T-cell (primary cell): ENCODE data around the gene GADL1. TPM values are rescaled to one million over a fixed set of nuclear protein-coding genes. Genes with fewer than 3 reads are reported as not detected.

Experiments
- ATAC-seq, 4 experiments: fragments of 200-7000 bp in 3 of 4; fragments of 150-1000 bp in 1 of 4; cut with Tn5 transposase; replicated peaks in 1 of 4; 1 replicate in 3 of 4; 2 replicates in 1 of 4; pipeline ENCODE4 v1.10.0; 2021; ENCODE audit warnings: moderate library complexity in 3 of 4, mild to moderate bottlenecking in 2 of 4, moderate number of reproducible peaks in 1 of 4
- CTCF ChIA-PET, 2 donors: fragments of 300-600 bp; sonication (Branson Sonifier 250); formaldehyde crosslinking; loops; one replicate each; lab custom pipeline; 2022; ENCODE audit warnings: antibody characterized with exemption in 2 of 2; lab: Charles Lee
- POLR2A ChIA-PET, 2 donors: fragments of 300-600 bp; sonication (Branson Sonifier 250); formaldehyde crosslinking; loops; one replicate each; lab custom pipeline; 2022; ENCODE audit warnings: antibody characterized with exemption in 2 of 2; lab: Charles Lee
- DNase-seq, 35 experiments: peaks; one replicate each; pipeline versions ENCODE4 v3.0.0 to v3.0.0-alpha.2; 2013 to 2023
- H3K27ac ChIP-seq: one replicate; pipeline ENCODE4 v1.5.1; 2013; ENCODE audit warnings: low read length
- H3K27me3 ChIP-seq, 2 experiments: replicated peaks in 1 of 2; 1 replicate in 1 of 2; 2 replicates in 1 of 2; pipeline versions ENCODE4 v1.6.1 to v1.7.0; 2013; ENCODE audit warnings: low read length in 1 of 2, mixed read lengths in 1 of 2; ENCODE audit not compliant: control insufficient read depth in 2 of 2, insufficient read depth in 2 of 2; ENCODE audit errors: extremely low read depth in 1 of 2
- H3K36me3 ChIP-seq, 2 donors: 1 replicate in 1 of 2; 2 replicates in 1 of 2; pipeline versions ENCODE4 v1.6.1 to v1.7.0; 2013; ENCODE audit warnings: low read length in 1 of 2; ENCODE audit not compliant: control insufficient read depth in 2 of 2, insufficient read depth in 1 of 2; ENCODE audit errors: extremely low read depth in 1 of 2
- H3K4me1 ChIP-seq, 2 experiments: 1 replicate in 1 of 2; 2 replicates in 1 of 2; pipeline versions ENCODE4 v1.6.1 to v1.7.0; 2013; ENCODE audit warnings: low read length in 2 of 2, mixed read lengths in 1 of 2; ENCODE audit not compliant: insufficient read depth in 2 of 2, control insufficient read depth in 1 of 2; ENCODE audit errors: extremely low read depth in 1 of 2
- H3K4me3 ChIP-seq, 2 donors: 1 replicate in 1 of 2; 2 replicates in 1 of 2; pipeline versions ENCODE4 v1.5.1 to v1.7.0; 2013; ENCODE audit warnings: mild to moderate bottlenecking in 2 of 2, low read length in 1 of 2, moderate library complexity in 1 of 2; ENCODE audit not compliant: control insufficient read depth in 1 of 2; ENCODE audit errors: extremely low read depth in 1 of 2
- H3K9me3 ChIP-seq: 2 replicates; pipeline ENCODE4 v1.7.0; 2013
- H3K27ac Mint-ChIP-seq, 2 donors: one replicate each; pipeline ENCODE4 v1.8.0; 2020 to 2021; ENCODE audit warnings: mild to moderate bottlenecking in 2 of 2, mixed read lengths in 2 of 2
- H3K27me3 Mint-ChIP-seq, 2 donors: one replicate each; pipeline ENCODE4 v1.8.0; 2021 to 2022; ENCODE audit warnings: mixed read lengths in 2 of 2
- H3K36me3 Mint-ChIP-seq: one replicate; pipeline ENCODE4 v1.8.0; 2021; ENCODE audit warnings: mixed read lengths
- H3K4me1 Mint-ChIP-seq, 3 donors: one replicate each; pipeline ENCODE4 v1.8.0; 2020 to 2022; ENCODE audit warnings: mixed read lengths in 3 of 3, mild to moderate bottlenecking in 1 of 3
- H3K4me3 Mint-ChIP-seq, 3 donors: one replicate each; pipeline ENCODE4 v1.8.0; 2020 to 2022; ENCODE audit warnings: mild to moderate bottlenecking in 3 of 3, mixed read lengths in 3 of 3, moderate library complexity in 3 of 3
- H3K9me3 Mint-ChIP-seq, 3 donors: one replicate each; pipeline ENCODE4 v1.8.0; 2020 to 2022; ENCODE audit warnings: mixed read lengths in 3 of 3
- WGBS: methylation state at CpG from one replicate; pipeline ENCODE4 v1.1.5; 2013; ENCODE audit warnings: missing lambda C conversion rate; ENCODE audit not compliant: insufficient coverage; 5-methylcytosine and 5-hydroxymethylcytosine counted together
- total RNA-seq, 35 experiments: library from RNA in 6 of 35; stranded (reverse) in 6 of 35; fragments of 120-200 nt in 1 of 35; gene quantifications; one replicate each; pipeline versions ENCODE4 v1.2.1 to v1.2.4 and lab custom pipeline; 2013 to 2026

GADL1 gene
- total RNA-seq, 5 donors from 2014 or later (not counting 1 experiment from before 2014, with no cell fraction given): not detected

DNA sequence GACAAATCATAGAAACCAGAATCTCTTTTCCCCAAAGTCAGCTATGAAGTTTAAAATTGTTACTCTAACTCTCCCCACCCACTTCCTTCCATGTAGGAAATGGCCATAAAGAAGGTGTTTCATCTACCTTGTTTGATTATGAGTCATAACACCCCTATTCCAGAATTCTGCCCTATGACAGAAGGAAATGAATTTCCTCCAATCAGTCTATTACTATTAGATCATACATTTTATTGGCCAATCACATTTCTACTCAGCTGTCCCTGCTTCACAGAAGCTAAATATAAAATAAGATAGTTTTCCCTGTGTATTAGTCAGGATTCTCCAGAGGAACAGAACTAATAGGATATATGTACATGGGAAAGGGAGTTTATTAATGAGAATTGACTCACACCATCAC is 186.0 kb downstream of the GADL1 start:
- peaks cover 19 to 29% (median 26%) of the 10 kb centered on the region in 3 donors for H3K4me1 Mint-ChIP-seq
- no peak overlapping the region for H3K27ac ChIP-seq
- peaks cover 9% of the 10 kb centered on the region for H3K36me3 Mint-ChIP-seq
- H3K27ac Mint-ChIP-seq: no peak overlapping the region
- H3K4me1 ChIP-seq: peaks cover 4 to 5% of the 10 kb centered on the region in 2 experiments
- POLR2A ChIA-PET: interaction anchor here in 1 of 2 donors (0.6 kb wide), 1 partner anchor 499 kb away, joined by 3 read pairs; no protein-coding TSS in a partner anchor
- peaks cover 0 to 4% (median 2%) of the 10 kb centered on the region in 3 donors for H3K9me3 Mint-ChIP-seq
- no peaks in the 10 kb centered on the region for H3K36me3 ChIP-seq
- DNase-seq (no peak), ATAC-seq (peak in 1 of 4 experiments; percentile 35)
- H3K27me3 ChIP-seq: no peaks in the 10 kb centered on the region
- CTCF ChIA-PET: no interaction called here
- H3K4me3 Mint-ChIP-seq: no peak overlapping the region
- no peaks in the 10 kb centered on the region for H3K9me3 ChIP-seq
- H3K27me3 Mint-ChIP-seq: no peaks in the 10 kb centered on the region
- no peak overlapping the region for H3K4me3 ChIP-seq

DNA sequence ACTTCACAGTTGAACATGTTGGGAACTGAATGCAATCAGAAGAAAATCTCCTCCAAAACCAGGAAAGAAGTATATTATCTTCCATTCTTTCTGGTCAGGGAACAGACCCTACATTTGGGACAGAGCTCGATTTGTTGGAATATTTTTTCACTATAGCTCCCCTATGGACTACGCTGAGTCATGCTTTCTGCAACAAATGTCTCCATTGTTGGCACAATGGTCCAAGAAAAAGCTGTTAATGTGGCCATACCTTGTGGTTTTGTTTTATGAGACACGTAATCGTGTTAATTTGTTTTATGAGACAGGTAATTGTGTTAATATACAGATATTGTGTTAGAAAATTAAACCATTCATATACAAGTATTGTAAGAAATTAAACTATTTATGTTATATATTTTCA is 186.6 kb downstream of the GADL1 start:
- peaks cover 4% of the 10 kb centered on the region in 2 experiments for H3K4me1 ChIP-seq
- H3K27ac Mint-ChIP-seq: no peak overlapping the region
- peaks cover 16% of the 10 kb centered on the region for H3K36me3 Mint-ChIP-seq
- ChIA-PET CTCF (no interaction called here), POLR2A (interaction anchor here in 1 of 2 donors (0.6 kb wide), 1 partner anchor 454 kb away, joined by 3 read pairs; no protein-coding TSS in a partner anchor)
- DNase-seq (no peak), ATAC-seq (no peak)
- H3K4me1 Mint-ChIP-seq: peaks cover 19 to 29% (median 28%) of the 10 kb centered on the region in 3 donors
- H3K27me3 Mint-ChIP-seq: no peaks in the 10 kb centered on the region
- no peak overlapping the region for H3K27ac ChIP-seq
- 100% methylated on average over 1 of the region's 4 CpGs for WGBS
- H3K27me3 ChIP-seq: no peaks in the 10 kb centered on the region
- H3K4me3 ChIP-seq: no peak overlapping the region
- H3K4me3 Mint-ChIP-seq: no peak overlapping the region
- H3K9me3 ChIP-seq: no peaks in the 10 kb centered on the region
- H3K9me3 Mint-ChIP-seq: peaks cover 0 to 11% (median 2%) of the 10 kb centered on the region in 3 donors
- H3K36me3 ChIP-seq: no peaks in the 10 kb centered on the region

DNA sequence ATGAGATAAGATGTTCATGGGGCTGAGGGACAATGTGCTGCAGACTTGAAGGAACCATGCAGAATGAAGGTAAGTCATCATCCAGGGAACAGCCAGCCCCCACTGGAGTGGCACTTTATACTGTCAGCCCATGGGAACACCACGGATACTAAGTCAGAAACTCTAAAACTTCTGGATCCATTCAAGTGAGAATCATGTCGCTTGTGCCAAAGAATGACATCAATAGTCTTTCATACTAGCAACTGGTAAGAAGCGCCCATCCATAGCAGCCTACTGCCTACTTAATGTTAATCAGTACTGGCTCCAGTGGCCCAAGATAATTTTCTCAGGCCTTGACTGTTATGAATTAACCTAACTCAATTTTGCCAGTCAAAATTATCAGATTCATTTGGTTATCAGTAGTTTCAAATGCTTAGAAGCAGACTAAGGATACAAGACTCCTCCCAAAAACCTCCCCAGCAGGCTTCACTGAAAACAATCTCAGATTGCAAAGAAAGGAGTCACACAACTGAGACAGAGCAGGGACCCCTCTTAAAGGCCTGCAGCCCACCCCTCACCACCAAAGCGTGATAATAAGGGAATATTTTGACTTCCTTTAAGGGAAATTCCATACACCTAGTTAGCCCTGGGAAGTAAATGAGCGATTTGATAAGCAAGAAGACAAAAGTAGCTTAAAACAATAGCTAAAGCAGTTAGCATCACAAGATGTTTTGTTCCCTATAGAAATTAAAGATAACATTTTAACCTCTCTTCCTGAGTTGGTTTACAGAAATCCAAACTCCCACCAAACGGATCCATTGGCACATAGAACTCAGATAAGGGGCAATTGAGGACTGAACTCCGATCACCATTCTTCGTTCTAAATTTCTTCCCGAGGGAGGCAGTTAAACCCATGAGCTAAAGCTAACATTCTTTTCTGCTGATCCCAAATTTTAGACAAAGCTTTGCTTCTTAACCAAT is 189.2 kb downstream of the GADL1 start:
- Histone ChIP-seq H3K27ac (no peak overlapping the region), H3K36me3 (no peaks in the 10 kb centered on the region), H3K4me1 (peaks cover 3 to 4% of the 10 kb centered on the region in 2 experiments), H3K9me3 (no peaks in the 10 kb centered on the region), H3K27me3 (no peaks in the 10 kb centered on the region), H3K4me3 (no peak overlapping the region)
- no peaks in the 10 kb centered on the region for H3K27me3 Mint-ChIP-seq
- ChIA-PET POLR2A (interaction anchor here in 1 of 2 donors (0.6 kb wide), 1 partner anchor 1725 kb away, joined by 5 read pairs; no protein-coding TSS in a partner anchor), CTCF (interaction anchor here (0.6 to 0.8 kb wide), 3 partner anchors 220 to 1033 kb away, joined by 3 read pairs; no protein-coding TSS in a partner anchor)
- H3K27ac Mint-ChIP-seq: peak overlapping the region; percentile 3 to 73
- no peak overlapping the region for H3K4me3 Mint-ChIP-seq
- H3K4me1 Mint-ChIP-seq: peaks cover 21 to 40% (median 33%) of the 10 kb centered on the region in 3 donors
- ATAC-seq: no peak
- peaks cover 22% of the 10 kb centered on the region for H3K36me3 Mint-ChIP-seq
- DNase-seq: no peak
- 96% methylated on average over 6 of the region's 9 CpGs for WGBS
- peaks cover 0 to 15% (median 2%) of the 10 kb centered on the region in 3 donors for H3K9me3 Mint-ChIP-seq

DNA sequence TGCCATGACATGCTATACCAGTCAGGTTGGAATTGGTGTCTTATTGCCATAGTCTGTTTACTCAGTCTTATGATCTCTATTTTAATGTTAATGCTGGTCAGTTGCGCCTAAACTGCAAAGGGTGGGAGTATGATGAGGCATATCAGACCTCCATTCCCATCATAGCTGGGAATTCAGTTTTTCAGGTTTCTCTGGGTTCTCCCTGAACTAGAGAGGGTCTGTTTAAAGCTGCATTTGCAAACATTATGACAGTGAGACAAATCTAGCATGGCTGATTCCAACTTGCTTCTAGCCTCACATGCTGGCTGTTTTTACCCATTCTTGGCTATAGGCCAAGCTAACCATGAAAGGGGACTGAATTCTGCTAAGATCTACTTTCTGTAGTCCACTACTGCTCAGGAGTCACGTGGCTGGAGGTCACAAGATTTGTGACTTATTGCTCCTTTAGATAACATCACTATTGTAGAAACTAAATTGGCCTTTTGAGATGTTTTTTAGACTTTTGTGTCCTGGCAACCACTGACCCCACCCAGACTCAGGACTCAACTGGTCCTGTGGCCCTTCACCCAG is 191.5 kb downstream of the GADL1 start:
- POLR2A ChIA-PET: no interaction called here
- DNase-seq (no peak), ATAC-seq (no peak)
- no peaks in the 10 kb centered on the region for H3K9me3 ChIP-seq
- Mint-ChIP-seq H3K27me3 (no peaks in the 10 kb centered on the region), H3K9me3 (peaks cover 0 to 15% (median 2%) of the 10 kb centered on the region in 3 donors), H3K27ac (peak overlapping the region; percentile 45 to 74), H3K4me3 (no peak overlapping the region), H3K36me3 (peaks cover 33% of the 10 kb centered on the region), H3K4me1 (peaks cover 11 to 26% (median 22%) of the 10 kb centered on the region in 3 donors)
- H3K36me3 ChIP-seq: peaks cover 0 to 5% of the 10 kb centered on the region in 2 donors
- H3K27ac ChIP-seq: no peak overlapping the region
- H3K4me1 ChIP-seq: no peaks in the 10 kb centered on the region
- WGBS: no CpG with 5 or more reads among the region's 2 CpGs
- H3K4me3 ChIP-seq: no peak overlapping the region
- CTCF ChIA-PET: no interaction called here
- no peaks in the 10 kb centered on the region for H3K27me3 ChIP-seq

DNA sequence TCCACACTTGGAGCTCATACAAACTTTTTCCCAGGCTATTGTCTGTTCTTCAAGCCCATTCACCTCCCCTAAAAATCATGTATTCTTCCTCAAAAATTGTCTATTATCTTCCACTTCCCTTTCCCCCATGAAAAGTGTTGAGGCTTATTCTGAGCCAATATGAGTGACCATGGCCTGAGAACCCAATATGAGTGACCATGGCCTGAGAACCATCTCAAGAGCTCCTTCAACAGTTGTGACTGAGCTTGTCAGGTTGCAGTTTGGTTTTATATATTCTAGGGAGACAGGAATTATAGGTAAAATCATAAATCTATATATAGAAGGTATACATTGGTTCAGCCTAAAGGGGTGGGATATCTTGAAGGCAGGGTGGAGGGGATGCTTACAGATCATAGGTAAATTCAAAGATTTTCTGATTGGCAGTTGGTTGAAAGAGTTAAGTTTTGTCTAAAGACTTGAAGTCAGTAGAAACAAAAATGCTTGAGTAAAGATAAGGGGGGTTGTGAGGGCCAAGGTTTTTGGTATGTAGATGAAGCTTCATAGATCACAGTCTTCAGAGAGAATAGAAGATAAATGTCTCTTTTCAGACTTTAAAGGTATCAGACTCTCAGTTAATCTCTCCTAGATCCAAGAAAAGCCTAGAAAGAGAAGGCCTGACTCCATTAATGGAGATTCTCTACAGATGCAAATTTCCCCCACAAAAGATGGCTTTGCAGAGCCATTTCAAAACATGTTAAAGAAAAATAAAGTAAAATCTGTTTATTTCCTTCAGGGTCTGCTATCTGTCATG is 192.2 kb downstream of the GADL1 start:
- H3K27ac ChIP-seq: no peak overlapping the region
- peak overlapping the region; percentile 6 to 74 for H3K27ac Mint-ChIP-seq
- peaks cover 0 to 15% (median 2%) of the 10 kb centered on the region in 3 donors for H3K9me3 Mint-ChIP-seq
- peaks cover 39% of the 10 kb centered on the region for H3K36me3 Mint-ChIP-seq
- no peaks in the 10 kb centered on the region for H3K27me3 ChIP-seq
- H3K9me3 ChIP-seq: no peaks in the 10 kb centered on the region
- H3K4me3 ChIP-seq: no peak overlapping the region
- CTCF ChIA-PET: no interaction called here
- no peaks in the 10 kb centered on the region for H3K27me3 Mint-ChIP-seq
- ATAC-seq: no peak
- DNase-seq: no peak
- H3K4me1 Mint-ChIP-seq: peaks cover 14 to 32% (median 28%) of the 10 kb centered on the region in 3 donors
- POLR2A ChIA-PET: interaction anchor here in 1 of 2 donors (0.7 kb wide), 1 partner anchor 348 kb away, joined by 3 read pairs; no protein-coding TSS in a partner anchor
- peaks cover 0 to 5% of the 10 kb centered on the region in 2 donors for H3K36me3 ChIP-seq
- H3K4me1 ChIP-seq: no peaks in the 10 kb centered on the region
- no peak overlapping the region for H3K4me3 Mint-ChIP-seq
